HG03354 (cell line): ENCODE results near the gene KRTAP21-1.
"Not testable (repeated sequence)": the region's sequence is repeated elsewhere in the genome, so short reads cannot be mapped to it uniquely, and the experiment has no call there.

Experiments
- ATAC-seq: cut with Tn5 transposase; IDR thresholded peaks from one replicate; pipeline ENCODE4 v1.9.1; 2021; ENCODE audit warnings: mild to moderate bottlenecking; ENCODE audit not compliant: unreplicated experiment, poor library complexity, severe bottlenecking

KRTAP21-1 gene

GRCh38 chr21:30755328-30755727 lies at the start of gene KRTAP21-1:
TSS of gene KRTAP21-1 (minus strand) at chr21:30755428. CDS start at chr21:30755378, 50 bp downstream.
- not testable (repeated sequence) for ATAC-seq

GRCh38 chr21:30800605-30801004 lies 45.4 kb upstream of the KRTAP21-1 start:
- ATAC-seq = no peak

GRCh38 chr21:30793581-30794314 lies 38.5 kb upstream of the KRTAP21-1 start:
- ATAC-seq = no peak

- no peak for ATAC-seq
Observed at GRCh38 chr21:30779249-30779648, 24.0 kb upstream of the KRTAP21-1 start.

- ATAC-seq = no peak
Observed at GRCh38 chr21:30769724-30770431, 14.7 kb upstream of the KRTAP21-1 start.

GRCh38 chr21:30760776-30761175 lies 5.5 kb upstream of the KRTAP21-1 start:
- no peak for ATAC-seq

- ATAC-seq = no peak
Observed at GRCh38 chr21:30758306-30758705, 3.1 kb upstream of the KRTAP21-1 start.

GRCh38 chr21:30747159-30747558 lies 8.1 kb downstream of the KRTAP21-1 start, which contains the start of gene KRTAP21-2:
TSS of gene KRTAP21-2 (minus strand) at chr21:30747259. CDS start at chr21:30747202, 57 bp downstream.
- ATAC-seq = no peak

GRCh38 chr21:30740462-30740861 lies 14.8 kb downstream of the KRTAP21-1 start:
- no peak for ATAC-seq

GRCh38 chr21:30733026-30733425 lies 22.2 kb downstream of the KRTAP21-1 start:
- no peak for ATAC-seq

GRCh38 chr21:30726726-30727125 lies 28.5 kb downstream of the KRTAP21-1 start:
- ATAC-seq = no peak

GRCh38 chr21:30719401-30719800 lies 35.8 kb downstream of the KRTAP21-1 start:
- ATAC-seq = no peak

GRCh38 chr21:30718239-30718909 lies 36.9 kb downstream of the KRTAP21-1 start, which contains the start of gene KRTAP21-3:
TSS of gene KRTAP21-3 (minus strand) at chr21:30718777. CDS start at chr21:30718759, 18 bp downstream.
- ATAC-seq = no peak

- ATAC-seq = no peak
Observed at GRCh38 chr21:30717105-30717504, 38.1 kb downstream of the KRTAP21-1 start.

- ATAC-seq = no peak
Observed at GRCh38 chr21:30714946-30715345, 40.3 kb downstream of the KRTAP21-1 start.

- ATAC-seq = no peak
Observed at GRCh38 chr21:30714456-30714855, 40.8 kb downstream of the KRTAP21-1 start.

- ATAC-seq = no peak
Observed at GRCh38 chr21:30713766-30714165, 41.5 kb downstream of the KRTAP21-1 start.

- ATAC-seq = no peak
Observed at GRCh38 chr21:30710499-30710898, 44.7 kb downstream of the KRTAP21-1 start.

GRCh38 chr21:30707409-30707808 lies 47.8 kb downstream of the KRTAP21-1 start:
- ATAC-seq = no peak
